Activated CD8-positive, alpha-beta T cell treated with anti-CD3 and anti-CD28 coated beads, Interleukin-2, amount 10 ng/mL, durations not matched to agents 7 days and 5 days (primary cell): ENCODE data around the gene MAGEA1. TPM values are rescaled to one million over a fixed set of nuclear protein-coding genes. Genes with fewer than 3 reads are reported as not detected.

Source experiments
- ATAC-seq: fragments of 150-1000 bp; cut with Tn5 transposase; one replicate; pipeline ENCODE4 v1.10.0; 2021; ENCODE audit warnings: moderate library complexity
- CTCF ChIA-PET: fragments of 350-600 bp; sonication (Branson Sonifier 250); formaldehyde crosslinking; loops from one replicate; lab custom pipeline; 2021; ENCODE audit warnings: antibody characterized with exemption; lab: Charles Lee
- POLR2A ChIA-PET: fragments of 350-600 bp; sonication (Branson Sonifier 250); formaldehyde crosslinking; loops from one replicate; lab custom pipeline; 2021; ENCODE audit warnings: antibody characterized with exemption; lab: Charles Lee
- DNase-seq: peaks from one replicate; pipeline ENCODE4 v3.0.0-alpha.2; 2020
- H3K27ac Mint-ChIP-seq: one replicate; pipeline ENCODE4 v1.8.0; 2021; ENCODE audit warnings: mild to moderate bottlenecking, mixed read lengths
- H3K27me3 Mint-ChIP-seq: one replicate; pipeline ENCODE4 v1.8.0; 2021; ENCODE audit warnings: low read depth, mixed read lengths
- H3K36me3 Mint-ChIP-seq: one replicate; pipeline ENCODE4 v1.8.0; 2021; ENCODE audit warnings: low read depth, mixed read lengths
- H3K4me1 Mint-ChIP-seq: one replicate; pipeline ENCODE4 v1.8.0; 2021; ENCODE audit warnings: low read depth, mixed read lengths
- H3K4me3 Mint-ChIP-seq: one replicate; pipeline ENCODE4 v1.8.0; 2021; ENCODE audit warnings: mild to moderate bottlenecking, mixed read lengths
- H3K9me3 Mint-ChIP-seq: one replicate; pipeline ENCODE4 v1.8.0; 2022; ENCODE audit warnings: mixed read lengths; ENCODE audit not compliant: insufficient read depth
- total RNA-seq, 2 experiments: library from RNA; stranded (reverse); gene quantifications; one replicate each; pipeline ENCODE4 v1.2.3, GENCODE V29; 2021

The MAGEA1 gene
- total RNA-seq, 2 experiments from 2014 or later, result not detected

DNA sequence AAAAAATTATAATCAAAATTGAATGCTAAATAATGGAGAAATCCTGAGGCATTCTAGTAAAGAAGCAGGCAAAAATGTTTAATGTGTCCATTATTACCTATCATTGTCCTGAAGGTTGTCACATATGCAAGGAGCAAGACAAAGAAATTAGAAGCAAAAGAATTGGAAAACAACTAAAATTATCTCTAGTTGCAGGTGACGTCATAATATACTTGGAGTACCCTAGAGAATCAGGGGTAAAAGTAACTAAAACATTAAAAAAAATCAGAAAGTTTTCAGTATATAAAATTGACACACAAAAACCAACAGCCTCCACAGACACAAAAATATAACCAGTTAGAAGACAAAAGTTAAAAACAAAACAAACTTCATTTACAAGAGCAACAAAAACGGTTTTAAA is 21.4 kb downstream of the MAGEA1 start:
- no peak for DNase-seq
- no peaks in the 10 kb centered on the region for H3K9me3 Mint-ChIP-seq
- H3K27ac Mint-ChIP-seq, result no peak overlapping the region
- peaks cover 15% of the 10 kb centered on the region for H3K27me3 Mint-ChIP-seq
- H3K4me3 Mint-ChIP-seq, result no peak overlapping the region
- ATAC-seq, result no peak
- H3K4me1 Mint-ChIP-seq, result no peaks in the 10 kb centered on the region
- CTCF ChIA-PET, result no interaction called here
- H3K36me3 Mint-ChIP-seq, result no peaks in the 10 kb centered on the region
- POLR2A ChIA-PET, result no interaction called here

DNA sequence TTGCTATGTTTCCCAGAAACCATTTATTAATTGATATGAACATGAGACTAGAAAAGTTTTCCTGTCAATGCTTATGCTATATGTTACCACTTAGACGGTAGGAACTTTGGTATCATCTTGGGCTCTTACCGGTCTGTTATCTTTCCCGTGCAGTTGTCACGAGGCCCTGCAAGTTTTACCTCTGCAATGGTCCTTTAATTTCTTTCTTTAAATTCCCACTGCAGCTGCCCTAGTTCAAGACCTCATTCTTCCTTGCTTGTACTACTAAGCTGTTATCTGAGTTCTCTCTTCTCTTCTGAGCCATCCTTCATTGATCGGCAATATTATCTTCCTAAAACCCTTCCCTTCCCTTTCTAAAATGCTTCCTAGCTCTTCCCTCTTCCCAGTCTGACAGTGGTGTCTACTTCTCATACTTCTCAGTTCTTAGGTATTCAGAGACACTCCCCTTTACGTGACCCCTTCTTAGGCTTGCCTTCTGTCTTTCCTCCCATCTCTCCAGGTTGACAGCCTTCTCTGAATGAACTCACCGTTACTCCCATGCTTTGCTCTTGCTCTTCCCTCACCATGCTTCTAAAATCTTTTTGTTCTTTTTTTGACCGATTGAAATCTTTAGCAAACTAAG is 27.5 kb downstream of the MAGEA1 start:
- ChIA-PET CTCF (no interaction called here), POLR2A (no interaction called here)
- no peaks in the 10 kb centered on the region for H3K4me1 Mint-ChIP-seq
- DNase-seq (no peak), ATAC-seq (no peak)
- H3K36me3 Mint-ChIP-seq, result no peaks in the 10 kb centered on the region
- peaks cover 21% of the 10 kb centered on the region for H3K27me3 Mint-ChIP-seq
- H3K4me3 Mint-ChIP-seq, result no peak overlapping the region
- no peaks in the 10 kb centered on the region for H3K9me3 Mint-ChIP-seq
- H3K27ac Mint-ChIP-seq, result no peak overlapping the region

DNA sequence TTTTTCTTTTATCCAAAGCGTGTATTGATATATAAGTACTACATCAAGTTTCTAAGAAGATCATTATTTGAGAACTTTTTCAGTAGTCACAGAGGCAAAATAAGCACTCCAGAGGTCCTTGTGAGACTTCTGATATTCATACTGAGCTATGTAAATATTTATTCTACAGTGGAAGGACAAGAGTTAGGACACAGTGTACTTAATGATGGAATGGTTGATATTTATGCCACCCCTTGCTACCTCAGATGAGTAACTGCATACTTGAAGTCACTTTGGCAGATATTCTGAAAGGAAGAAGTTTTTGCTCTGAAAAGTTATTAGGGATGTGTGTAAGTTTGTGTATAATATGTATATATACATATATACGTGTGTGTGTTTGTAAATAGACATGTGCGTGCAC is 30.3 kb downstream of the MAGEA1 start:
- peaks cover 13% of the 10 kb centered on the region for H3K27me3 Mint-ChIP-seq
- no peaks in the 10 kb centered on the region for H3K9me3 Mint-ChIP-seq
- no peaks in the 10 kb centered on the region for H3K4me1 Mint-ChIP-seq
- CTCF ChIA-PET, result no interaction called here
- H3K4me3 Mint-ChIP-seq, result no peak overlapping the region
- no peak for ATAC-seq
- POLR2A ChIA-PET, result no interaction called here
- H3K36me3 Mint-ChIP-seq, result no peaks in the 10 kb centered on the region
- no peak for DNase-seq
- H3K27ac Mint-ChIP-seq, result no peak overlapping the region

DNA sequence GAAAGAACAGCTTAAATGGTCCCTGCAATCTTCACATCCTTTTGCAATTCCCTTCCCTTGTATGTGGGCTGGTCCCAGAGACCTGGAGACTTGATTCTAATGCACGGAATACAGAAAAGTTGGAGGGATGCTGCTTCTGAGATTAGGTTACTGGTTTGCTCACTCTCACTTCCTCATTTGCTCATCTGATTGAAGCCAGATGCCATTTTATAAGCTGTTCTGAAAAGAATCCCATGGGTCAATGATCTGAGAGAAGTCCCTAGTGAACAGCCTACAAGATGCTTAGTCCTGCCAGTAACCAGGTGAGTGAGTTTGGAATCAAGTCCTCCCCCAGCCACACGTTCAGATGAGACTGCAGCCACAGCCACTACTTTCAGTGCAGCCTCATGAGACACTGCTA is 35.9 kb downstream of the MAGEA1 start:
- Mint-ChIP-seq H3K36me3 (no peaks in the 10 kb centered on the region), H3K4me1 (no peaks in the 10 kb centered on the region), H3K4me3 (no peak overlapping the region), H3K9me3 (no peaks in the 10 kb centered on the region), H3K27ac (no peak overlapping the region), H3K27me3 (peaks cover 4% of the 10 kb centered on the region)
- no peak for ATAC-seq
- ChIA-PET POLR2A (no interaction called here), CTCF (no interaction called here)
- no peak for DNase-seq

DNA sequence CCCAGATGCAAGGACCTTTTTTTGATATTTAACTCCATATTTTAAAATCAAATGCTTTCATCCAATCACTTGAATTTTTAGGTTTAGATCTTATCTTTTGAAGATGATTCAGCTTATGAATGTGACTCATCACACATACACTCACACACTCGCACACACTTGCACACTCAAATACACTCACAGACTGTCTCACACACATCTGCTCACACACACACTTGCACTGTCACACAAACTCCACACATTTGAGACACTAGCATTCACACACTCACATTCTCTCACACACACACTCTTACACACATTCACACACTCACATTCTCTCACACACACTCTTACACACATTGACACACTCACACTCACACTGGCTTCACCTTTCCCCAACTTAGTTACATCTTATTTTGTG is 37.8 kb downstream of the MAGEA1 start:
- H3K4me1 Mint-ChIP-seq, result no peaks in the 10 kb centered on the region
- H3K27me3 Mint-ChIP-seq, result peaks cover 7% of the 10 kb centered on the region
- H3K9me3 Mint-ChIP-seq, result no peaks in the 10 kb centered on the region
- no peaks in the 10 kb centered on the region for H3K36me3 Mint-ChIP-seq
- H3K4me3 Mint-ChIP-seq, result no peak overlapping the region
- no peak overlapping the region for H3K27ac Mint-ChIP-seq
- POLR2A ChIA-PET, result no interaction called here
- CTCF ChIA-PET, result no interaction called here
- ATAC-seq (no peak), DNase-seq (no peak)

DNA sequence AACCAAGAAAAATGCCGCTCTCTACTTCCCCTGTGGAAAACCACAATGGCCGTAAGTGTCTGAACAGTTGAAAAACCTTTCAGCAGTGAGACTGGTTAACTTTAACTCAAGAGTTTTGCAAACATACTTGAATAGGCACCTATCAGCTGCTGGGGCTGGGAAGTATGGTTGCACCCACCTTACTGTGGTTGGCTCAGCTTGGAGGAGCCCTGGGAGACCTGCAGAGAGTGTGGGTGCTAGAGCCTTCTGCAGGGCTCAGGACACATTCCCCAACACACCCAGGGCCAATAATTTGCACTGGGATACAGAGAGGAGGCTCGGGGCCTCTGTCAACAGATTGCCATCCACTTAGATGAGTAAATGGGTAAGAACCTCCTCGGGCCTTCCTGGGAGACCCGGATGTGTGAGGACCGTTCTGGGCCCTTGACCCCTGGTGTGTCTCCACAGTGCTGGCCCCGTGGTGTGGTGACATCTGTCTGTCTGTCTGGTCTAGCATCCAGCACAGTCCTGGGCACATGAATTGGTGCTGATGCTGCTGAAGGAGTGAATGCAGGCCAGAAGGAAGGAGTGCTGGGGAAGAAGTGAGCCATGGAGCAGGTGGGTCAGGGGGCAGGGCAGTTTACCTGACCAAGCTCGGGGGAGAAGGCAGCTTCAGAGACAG is 46.5 kb downstream of the MAGEA1 start:
- ChIA-PET POLR2A (no interaction called here), CTCF (no interaction called here)
- DNase-seq (no peak), ATAC-seq (no peak)
- Mint-ChIP-seq H3K4me1 (no peaks in the 10 kb centered on the region), H3K36me3 (no peaks in the 10 kb centered on the region), H3K4me3 (no peak overlapping the region), H3K27me3 (peaks cover 9% of the 10 kb centered on the region), H3K27ac (no peak overlapping the region), H3K9me3 (no peaks in the 10 kb centered on the region)

DNA sequence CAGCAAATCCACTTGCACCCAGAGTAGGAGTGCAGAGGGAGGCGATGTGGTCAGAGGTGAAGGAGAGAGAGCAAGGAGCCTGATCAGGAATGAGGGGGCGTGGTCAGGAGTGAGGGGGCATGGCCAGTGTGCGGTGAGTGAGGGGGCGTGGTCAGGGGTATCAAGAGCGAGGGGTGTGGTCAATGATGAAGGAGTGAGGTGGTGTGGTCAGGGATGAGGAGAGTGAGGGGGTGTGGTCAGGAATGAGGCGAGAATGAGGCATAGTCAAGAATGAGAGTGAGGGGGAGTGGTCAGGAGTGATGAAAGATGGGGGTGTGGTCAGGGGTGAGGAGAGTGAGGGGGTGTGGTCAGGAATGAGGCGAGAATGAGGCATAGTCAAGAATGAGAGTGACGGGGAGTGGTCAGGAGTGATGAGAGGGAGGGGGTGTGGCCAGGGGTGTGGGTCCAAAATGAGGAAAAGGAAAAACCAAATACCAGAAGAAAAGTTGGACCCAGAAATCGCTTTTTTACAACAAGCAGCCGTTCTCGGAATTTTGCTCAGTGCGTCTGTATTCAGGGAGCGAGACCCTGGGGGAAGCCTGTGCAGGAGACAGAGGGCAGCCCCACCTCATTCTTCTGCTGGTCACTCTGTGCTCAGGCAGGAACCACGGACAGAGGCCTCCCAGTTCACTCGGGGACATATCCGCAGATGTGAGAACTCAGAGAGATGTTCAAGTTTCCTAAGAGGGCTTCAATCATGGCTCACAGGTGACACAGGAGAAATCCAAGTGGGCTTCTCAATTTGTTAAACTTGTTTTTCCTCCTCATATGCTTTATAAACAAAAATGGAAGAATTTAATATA is 47.5 kb downstream of the MAGEA1 start:
- ChIA-PET CTCF (no interaction called here), POLR2A (no interaction called here)
- Mint-ChIP-seq H3K9me3 (no peaks in the 10 kb centered on the region), H3K4me3 (no peak overlapping the region), H3K36me3 (no peaks in the 10 kb centered on the region), H3K4me1 (no peaks in the 10 kb centered on the region), H3K27ac (no peak overlapping the region), H3K27me3 (peaks cover 9% of the 10 kb centered on the region)
- DNase-seq, result no peak
- ATAC-seq, result no peak

Other genes starting within 250 kb of the MAGEA1 start
- not detected for gene PNMA5, start 185.2 kb upstream of the MAGEA1 start, total RNA-seq
- 1 to 10 TPM; 1.1 to 1.2 TPM for gene PNMA3, start 122.8 kb upstream of the MAGEA1 start, total RNA-seq
- gene PNMA6A, start 106.8 kb upstream of the MAGEA1 start, total RNA-seq, result under 1 TPM; 0.10 to 0.24 TPM
- not detected for gene PNMA6F, start 142.5 kb downstream of the MAGEA1 start, total RNA-seq
- gene ZNF275, start 154.9 kb downstream of the MAGEA1 start, total RNA-seq, result 10 to 100 TPM; 20.8 to 22.3 TPM
- not detected for gene PNMA6E, start 222.1 kb downstream of the MAGEA1 start, total RNA-seq
- 1 to 10 TPM; 1.5 to 1.6 TPM for gene ZFP92, start 232.2 kb downstream of the MAGEA1 start, total RNA-seq